Stimulated activated CD4-positive, alpha-beta T cell treated with anti-CD3 and anti-CD28 coated beads, TNF-alpha, amount 100 ng/mL, for 24 hours (primary cell): ENCODE measurements around the gene C9orf85.
"Not testable (repeated sequence)": the region's sequence is repeated elsewhere in the genome, so short reads cannot be mapped to it uniquely, and the experiment has no call there.

Experiments used
- DNase-seq, 3 experiments: peaks; one replicate each; pipeline ENCODE4 v3.0.0-alpha.2; 2020; ENCODE audit warnings: low read depth in 3 of 3

C9orf85 gene

DNA sequence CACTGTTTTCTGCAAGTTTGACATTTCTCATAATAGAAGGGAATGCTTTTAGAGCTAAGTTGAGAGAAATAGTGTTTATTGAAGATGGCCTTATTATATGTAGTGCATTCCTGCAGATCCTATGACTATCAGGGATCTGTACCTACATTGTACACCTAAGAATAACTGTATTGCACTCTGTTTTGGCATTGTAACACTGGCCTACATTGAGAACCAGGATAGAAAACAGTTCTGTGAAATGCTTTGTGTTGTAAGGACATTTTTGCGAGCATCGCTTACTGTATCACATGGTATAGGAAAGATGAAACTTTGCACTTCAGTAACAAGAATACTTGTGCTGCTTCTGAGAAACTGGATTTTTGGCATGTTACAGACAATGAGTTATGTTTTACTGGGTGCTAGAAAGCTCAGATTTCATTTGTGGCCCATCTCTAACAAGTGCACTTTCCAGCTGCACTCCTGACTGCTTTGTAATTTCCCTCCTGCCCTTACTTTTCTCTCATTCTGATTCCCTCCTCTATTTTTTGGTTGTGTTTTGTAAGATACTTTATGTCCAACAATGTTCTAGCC lies 30.6 kb downstream of the C9orf85 start:
- no peak for DNase-seq

DNA sequence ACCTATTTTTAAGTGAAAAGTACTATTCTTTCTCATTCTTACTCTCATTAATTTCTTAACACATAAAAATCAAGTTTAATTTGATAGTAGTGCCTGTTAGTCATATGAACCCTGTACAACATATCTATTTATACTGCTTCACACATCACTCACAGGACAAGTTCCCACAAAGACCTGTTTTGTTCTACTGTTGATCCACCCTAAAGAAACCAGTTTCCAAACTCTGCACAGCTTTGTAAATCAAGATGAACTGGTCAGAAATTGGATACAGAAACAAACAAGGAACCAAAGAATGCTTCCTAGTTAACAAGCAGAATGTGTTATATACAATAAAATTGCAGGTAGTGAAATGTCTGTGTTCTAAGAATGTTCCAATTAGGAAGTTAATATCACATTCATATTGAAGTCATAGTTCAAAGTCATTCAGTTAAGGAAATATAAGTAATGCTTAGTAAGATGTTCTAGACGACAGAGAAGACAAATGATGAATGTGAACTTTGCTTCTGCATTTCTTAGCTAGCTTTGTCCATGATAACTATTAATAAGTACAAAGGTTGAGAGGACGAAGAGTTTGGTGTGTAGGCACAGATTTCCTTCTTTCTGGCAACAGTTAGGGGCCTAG lies 33.4 kb downstream of the C9orf85 start:
- no peak for DNase-seq

DNA sequence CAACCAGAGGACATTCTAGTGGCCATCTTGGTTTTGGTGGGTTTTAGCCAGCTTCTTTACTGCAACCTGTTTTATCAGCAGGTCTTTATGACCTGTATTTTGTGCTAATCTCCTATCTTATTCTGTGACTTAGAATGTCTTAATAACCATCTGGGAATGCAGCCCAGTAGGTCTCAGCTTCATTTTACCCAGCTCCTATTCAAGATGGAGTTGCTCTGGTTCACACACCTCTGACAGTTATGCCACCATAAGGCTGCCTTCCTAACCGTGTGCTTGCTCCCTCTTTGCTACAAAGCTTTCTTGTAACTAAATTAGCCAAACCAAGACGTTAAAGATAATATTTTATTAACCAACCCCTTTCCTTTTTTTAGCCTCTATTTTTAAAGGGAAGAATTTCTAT lies 43.2 kb downstream of the C9orf85 start:
- not testable (repeated sequence) for DNase-seq

DNA sequence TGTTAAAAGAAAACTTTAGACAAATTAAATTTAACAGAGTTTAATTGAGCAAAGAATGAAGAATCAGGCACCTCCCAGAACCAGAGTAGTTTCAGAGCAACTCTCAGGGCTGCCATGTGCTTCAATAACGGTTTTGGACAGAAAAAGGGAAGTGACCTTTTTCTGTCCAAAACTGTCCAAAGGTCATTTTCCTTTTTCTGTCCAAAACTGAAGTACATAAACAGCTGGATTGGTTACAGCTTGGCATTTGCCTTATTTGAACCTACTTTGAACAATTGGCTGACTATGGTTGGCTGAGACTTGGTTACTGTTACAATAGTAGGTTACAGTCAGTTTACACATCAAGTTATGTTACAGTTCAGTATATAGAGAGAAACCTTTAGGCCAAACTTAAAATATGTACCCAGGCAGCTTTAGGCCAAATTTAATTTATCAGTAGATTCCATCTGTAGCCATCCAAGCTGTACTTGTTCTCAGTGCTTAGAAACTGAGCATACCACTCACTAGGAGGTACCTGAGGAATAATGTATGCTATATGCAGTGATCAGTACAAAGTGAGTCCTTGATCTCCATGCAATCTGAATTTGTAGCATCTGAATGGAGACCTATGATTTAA lies 44.0 kb downstream of the C9orf85 start:
- no peak for DNase-seq

DNA sequence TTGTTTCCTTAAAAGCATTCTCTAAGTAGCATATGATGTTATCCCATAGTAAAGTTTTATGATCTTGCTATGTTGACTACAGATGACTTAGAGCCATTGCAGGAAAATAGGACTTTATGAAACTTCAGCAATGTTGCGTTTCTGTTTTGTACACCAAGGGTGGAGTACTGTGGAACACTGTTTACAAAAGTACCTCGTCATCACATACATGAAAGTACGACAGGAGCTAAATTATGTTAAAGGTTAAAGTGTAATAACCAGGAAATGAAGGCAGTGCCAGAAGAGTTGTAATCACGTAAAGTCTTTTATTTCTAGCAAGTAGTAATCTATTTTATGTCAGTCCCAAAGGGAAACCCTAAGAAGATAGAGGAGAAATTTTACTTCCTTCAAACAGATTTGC lies 50.9 kb downstream of the C9orf85 start:
- no peak for DNase-seq

DNA sequence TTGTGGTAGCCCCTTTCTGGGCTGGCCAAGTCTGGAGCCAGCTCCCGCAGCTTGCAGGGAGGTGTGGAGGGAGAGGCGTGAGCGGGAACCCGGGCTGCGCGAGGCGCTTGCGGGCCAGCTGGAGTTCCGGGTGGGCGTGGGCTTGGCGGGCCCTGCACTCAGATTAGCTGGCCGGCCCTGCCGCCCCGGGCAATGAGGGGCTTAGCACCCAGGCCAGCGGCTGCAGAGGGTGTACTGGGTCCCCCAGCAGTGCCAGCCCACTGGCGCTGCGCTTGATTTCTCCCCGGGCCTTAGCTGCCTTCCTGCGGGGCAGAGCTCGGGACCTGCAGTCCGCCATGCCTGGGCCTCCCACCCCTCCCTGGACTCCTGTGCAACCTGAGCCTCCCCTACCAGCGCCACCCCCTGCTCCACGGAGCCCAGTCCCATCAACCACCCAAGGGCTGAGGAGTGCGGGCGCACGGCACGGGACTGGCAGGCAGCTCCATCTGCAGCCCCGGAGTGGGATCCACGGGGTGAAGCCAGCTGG lies 52.1 kb downstream of the C9orf85 start:
- DNase-seq: not testable (repeated sequence)

DNA sequence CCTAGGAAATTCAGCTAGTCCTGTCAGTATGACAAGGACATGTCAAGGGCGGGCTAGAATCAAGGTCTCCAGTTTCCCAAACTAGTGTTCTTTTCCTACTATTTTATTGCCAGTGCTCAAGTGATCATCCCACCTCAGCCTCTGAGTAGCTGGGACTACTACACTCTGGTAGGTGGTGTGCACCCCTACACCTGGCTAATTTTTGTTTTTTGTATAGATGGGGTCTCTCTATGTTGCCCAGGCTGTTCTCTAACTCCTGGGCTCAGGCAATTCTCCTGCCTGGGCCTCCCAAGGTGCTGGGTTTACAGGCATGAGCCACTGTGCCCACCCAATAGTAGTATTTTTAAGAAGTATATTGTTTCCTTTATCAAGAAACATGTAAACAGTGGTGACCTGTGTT lies 54.0 kb downstream of the C9orf85 start:
- no peak for DNase-seq

DNA sequence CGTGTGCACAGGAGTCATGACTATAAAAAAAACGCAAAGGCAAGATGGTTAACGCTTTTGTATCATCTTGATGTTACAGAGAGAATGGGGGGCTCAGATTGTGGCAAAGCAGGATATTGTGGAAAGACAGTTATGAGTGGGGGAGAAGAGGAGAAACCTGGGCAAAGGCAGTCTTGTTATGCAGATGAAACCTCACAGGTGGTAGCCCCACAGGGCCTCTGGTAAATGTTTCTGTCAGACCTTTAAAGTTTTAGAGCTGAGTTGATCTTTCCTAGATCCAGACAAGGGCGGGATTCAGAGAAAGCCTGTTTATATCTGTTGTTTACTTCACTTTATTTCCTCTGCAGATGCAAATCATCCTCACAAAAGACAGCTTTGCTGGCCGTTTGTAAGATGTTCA lies 55.2 kb downstream of the C9orf85 start:
- DNase-seq: no peak

DNA sequence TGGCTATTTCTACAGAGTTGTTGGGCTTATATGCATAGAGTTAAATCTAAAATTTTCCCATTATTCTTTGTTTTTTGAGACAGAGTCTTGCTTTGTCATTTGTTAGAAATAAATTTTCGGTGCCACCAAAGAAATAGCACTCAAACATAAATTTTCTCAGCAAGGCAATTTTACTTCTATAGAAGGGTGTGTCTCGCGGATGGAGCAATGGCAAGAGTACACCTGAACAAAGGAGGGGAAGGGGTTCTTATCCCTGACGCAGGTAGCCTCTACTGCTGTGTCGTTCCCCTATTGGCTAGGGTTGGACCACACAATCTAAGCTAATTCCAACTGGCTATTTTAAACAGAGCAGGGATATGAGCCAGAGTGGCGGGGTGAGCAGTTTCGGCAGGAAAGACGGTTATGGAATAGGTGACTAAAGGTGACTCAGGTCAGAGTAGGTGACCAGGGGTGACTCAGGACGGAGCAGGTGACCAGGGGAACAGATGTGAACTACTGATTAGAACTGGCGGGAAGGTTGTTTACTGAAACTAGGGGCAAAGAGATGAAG lies 57.2 kb downstream of the C9orf85 start:
- DNase-seq: no peak

DNA sequence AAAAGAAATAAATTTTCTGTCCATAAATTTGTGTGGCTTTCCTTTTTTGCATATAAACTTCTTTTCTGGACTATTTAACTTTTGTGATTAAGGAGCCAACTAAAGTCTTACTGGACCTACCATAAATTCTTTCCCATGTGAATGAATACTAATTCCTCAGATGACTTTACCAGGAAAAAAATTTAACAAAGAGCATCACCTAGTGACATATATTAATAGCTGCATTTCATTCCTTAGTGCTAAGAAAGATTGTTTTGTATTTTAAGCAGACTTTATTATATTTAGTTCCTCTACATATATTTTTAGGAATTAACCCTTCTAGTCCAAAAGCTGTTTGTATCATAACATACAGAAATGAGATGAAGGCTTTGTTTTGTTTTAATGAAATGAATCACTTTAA lies 64.4 kb downstream of the C9orf85 start:
- DNase-seq: no peak

DNA sequence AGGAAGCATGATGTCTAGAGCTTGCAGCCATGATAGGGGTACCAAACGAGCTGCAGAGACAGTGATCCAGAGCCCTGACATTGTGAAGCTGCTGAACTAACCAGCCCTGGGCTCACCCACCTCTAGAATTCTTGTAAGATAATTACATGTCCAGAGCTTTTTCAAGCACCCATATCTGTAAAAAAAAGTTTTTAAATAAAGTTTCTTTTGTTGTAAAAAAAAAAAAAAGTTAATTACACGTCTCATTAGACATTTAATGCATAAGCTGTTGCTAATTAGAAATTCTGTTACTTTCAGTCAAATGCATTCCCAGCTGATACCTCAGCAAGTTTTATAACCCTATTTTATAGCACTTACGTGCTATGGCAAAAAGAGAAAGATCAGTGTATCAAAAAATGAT lies 65.6 kb downstream of the C9orf85 start:
- DNase-seq: no peak

DNA sequence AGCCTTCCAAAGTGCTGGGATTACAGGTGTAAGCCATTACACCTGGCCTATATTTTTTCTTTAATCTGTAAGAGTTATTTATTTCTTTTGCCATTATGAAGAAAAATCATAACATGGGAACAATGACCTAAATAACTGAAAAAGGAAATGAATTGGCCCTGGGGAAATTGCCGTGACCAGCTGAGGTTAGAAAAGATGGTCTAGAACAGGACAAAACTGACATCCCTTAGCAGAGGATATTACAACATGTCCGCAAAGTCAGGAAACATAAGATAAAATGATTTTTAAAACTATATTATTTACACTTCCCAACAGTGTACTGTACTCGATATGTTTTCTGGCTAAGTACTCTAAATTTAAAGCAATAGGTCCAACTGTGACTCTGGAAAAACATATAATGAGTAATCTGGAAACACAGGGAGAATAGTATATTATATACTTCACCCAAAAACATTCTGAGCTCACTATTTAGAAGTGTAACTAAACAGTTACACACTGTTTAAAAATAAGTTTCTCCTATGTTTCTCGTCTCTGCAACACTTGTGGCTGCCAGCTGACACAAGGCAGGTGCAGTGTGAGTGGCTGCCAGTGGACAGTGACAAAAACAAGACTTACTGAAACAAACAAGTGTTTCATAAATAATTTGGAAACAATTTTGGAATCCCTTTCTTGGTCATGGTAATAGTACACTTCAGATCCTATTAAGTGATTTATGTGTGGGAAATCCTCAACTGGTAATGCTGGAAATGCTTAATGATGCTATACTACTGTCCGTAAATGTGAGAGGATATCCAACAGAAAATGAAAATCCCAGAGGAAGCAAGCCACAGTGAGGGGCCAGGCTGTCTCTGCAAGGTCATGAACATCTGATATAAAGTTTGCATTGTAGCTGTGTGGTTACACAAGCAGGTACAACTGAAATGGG lies 69.1 kb downstream of the C9orf85 start:
- DNase-seq: no peak

DNA sequence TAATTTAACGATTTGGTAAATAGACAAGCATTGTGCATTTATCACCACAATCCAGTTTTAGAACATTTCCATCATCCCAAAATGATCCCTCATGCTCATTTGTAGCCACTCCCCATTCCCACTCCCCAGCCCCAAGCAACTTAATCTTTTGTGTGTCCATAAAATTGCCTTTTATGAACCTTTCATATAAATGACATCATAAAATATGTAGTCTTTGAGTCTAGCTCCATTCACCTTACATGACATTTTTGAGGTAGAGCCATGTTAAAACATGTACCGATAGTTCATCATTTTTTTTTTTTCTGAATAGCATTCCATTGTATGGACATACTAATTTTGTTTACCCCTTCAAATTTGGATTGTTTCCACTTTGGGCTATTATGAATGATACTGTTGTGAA lies 70.5 kb downstream of the C9orf85 start:
- DNase-seq: no peak

DNA sequence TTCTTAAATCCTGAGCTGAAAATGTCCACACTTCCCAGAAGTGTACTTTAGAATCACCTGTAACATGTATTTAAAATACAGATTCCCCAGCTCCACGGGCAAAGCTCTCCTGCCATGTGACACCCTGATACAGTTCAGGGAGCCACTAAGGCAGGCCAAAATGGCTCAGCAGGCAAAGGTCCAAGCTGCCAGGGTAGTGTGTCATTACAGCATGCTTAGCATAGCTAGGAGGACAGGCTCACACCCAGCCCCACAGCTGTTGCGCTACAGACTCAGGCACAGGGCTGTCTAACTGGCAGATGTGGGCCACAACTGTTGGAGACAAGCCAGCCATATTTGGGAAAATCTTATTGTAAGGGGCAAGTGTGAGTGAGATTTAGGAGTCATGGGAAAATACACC lies 73.0 kb downstream of the C9orf85 start:
- no peak for DNase-seq

DNA sequence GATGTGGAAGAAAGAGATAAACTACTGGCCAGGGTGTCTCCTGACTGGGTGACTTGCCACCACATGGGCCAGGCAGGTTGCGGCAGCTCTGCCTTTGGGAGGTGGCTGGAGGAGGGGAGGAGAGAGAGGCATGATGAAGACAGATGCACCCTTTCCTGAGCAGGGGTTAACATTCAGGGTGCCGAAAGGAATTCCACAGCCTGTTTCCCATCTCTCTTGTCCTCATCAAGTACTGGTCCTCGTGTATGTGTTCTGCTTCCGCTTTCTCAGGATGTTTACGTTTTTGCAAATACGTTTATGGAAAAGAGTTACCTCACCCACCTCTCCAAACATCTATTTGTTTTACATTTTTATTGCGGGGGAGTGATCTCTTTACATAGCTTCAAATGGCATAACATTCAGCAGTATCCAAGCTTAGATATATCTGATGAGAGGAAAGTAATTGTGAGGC lies 73.4 kb downstream of the C9orf85 start:
- DNase-seq: no peak

DNA sequence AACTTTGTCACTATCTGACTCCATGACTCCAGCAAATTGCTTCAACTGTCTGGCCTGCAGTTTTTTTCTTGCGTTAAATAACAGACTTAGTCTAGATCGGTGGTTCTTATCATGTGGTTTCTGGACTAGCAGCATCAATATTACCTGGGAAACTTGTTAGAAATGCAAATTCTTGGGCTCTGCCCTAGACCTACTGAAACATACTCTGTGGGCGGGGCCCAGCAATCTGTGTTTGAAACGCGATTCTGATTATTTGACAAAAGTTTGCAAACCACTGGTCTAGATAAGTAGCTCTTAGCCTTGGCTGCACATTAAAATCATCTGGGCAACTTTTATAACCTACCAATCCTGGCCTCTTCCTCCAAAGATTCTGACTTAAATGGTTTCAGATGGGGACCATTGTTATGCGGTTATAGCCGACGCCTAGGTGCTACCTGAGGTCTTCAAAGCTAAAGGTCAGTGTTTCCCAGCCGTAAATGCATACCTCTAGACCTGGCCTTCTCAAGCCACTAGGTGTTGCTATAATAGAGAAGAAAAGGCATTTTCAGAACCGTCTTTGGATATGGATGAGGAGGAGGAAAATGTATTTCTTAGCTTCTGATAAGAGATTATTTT lies 74.0 kb downstream of the C9orf85 start:
- no peak for DNase-seq

DNA sequence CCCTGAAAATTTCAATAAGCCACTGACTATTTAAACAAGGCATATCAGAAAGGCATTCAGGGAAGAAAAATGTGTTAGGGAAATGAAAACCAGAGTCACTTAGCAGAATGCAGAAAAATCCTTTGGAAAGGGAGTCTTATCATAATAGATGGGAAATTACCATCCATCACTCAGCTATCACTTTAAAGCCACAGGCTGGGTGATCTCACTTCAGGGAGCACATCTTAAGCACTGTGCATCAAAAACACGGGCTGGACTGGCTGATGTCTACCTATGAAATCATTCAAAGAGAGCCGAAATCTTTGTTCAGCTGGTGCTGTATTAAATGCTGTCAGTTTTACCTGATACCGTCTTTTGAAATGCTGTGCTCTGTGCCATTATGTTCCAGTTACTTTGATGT lies 75.5 kb downstream of the C9orf85 start:
- DNase-seq: no peak

DNA sequence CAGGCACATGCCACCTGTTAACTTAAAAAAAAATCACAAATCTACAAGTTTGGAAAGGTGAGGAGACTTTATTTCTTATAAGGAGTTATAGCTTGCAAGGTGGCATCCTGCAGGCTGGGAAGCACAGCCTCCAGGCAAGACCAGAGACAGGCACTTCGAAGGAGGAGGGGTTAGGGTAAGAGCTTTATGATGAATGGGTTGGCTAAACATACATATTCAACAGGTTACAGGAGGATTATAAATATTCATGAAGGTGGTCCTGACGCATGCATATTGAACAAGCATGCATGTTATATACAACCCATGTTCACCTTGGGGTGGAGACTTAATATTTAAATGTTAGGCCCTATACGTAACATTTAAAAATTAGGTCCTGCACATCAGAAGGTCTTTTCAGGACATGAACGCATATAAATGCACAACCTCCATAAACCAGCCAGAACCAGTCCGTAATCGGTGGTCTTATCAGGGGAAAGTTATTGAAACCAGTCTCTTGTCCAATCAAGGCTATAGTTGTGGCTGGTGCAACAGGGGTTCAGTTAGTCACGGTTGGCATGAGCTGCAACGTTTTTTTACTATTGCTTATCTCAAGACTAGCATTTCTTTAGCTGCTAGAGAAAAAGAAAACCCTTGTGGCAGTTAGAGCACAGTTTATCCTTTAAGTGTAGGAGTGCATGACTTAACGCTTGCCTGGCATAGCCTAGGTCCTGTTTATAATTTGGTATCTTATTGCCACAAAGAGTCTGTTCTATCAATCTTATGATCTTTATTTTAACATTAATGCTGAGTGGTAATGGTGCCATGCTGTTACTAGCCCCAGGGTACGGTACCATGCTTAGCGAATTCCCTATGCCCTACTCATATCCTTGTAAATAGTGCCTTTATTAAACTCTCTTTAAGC lies 76.3 kb downstream of the C9orf85 start:
- DNase-seq: no peak

DNA sequence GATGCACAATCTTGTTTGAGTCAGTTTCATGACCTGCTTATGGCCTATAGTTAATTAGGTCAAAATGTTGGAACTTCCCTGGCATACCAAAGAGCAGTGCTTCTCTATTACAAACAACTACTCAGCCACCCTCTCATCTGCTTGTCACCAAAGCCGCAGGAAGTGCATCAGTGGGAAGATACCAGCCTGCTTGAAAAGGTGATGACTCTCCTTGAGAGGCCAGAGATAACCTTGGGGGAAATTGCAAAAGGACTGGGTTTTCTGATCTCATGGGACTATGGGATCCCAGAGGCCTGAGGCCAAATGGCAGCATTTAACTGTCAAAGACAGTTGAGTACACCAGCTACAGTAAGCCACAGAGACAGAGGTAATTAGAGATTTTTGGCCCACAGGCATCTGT lies 79.0 kb downstream of the C9orf85 start:
- no peak for DNase-seq

DNA sequence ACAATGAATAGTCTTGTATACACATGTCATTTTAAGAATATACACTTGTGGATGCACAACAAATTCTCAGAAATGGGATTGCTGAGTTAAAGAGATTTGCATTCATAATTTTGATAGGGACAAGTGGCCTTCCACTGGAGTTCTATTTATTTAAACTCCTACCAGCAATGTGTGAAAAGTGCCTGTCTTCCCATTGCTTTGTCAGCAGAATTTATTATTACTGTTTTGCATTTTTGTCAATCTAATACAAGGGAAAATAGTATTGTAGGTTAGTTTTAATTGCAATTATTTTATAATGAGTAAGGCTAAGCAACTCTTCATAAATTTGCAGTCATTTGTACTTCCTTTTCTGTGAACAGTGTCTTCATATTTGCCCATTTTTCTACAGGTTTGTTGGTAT lies 94.0 kb downstream of the C9orf85 start:
- no peak for DNase-seq
